Measurements from ENCODE around the gene ERC1.
"Not testable (repeated sequence)": the region's sequence is repeated elsewhere in the genome, so short reads cannot be mapped to it uniquely, and the experiment has no call there.

Gene ERC1

GRCh38 chr12:1252758-1253157, 261.7 kb downstream of the ERC1 start:
- H3F3A ChIP-seq (ENCODE audit: insufficient read depth, low read length) = no peaks in the 10 kb centered on the region
- no peak overlapping the region for H3K4me2 ChIP-seq (ENCODE audit: low read depth, low read length)
- no peaks in the 10 kb centered on the region for H3K79me2 ChIP-seq (ENCODE audit: low read length)
- H3K36me3 ChIP-seq (replicated peaks; ENCODE audit: insufficient read depth, low read length) = no peaks in the 10 kb centered on the region; the same call in 1 of the 2 replicates
- no peak overlapping the region for H3K9ac ChIP-seq (ENCODE audit: low read length)
- no peak overlapping the region for H2AFZ ChIP-seq (ENCODE audit: low read length)
- no peak overlapping the region for H3K4me3 ChIP-seq (ENCODE audit: low read length)
- no peaks in the 10 kb centered on the region for H3K27me3 ChIP-seq (replicated peaks; ENCODE audit: insufficient read depth, low read length)
- H3K9me3 ChIP-seq (replicated peaks; ENCODE audit: insufficient read depth, low read length) = no peaks in the 10 kb centered on the region
- TF ChIP-seq, protein P1, sequence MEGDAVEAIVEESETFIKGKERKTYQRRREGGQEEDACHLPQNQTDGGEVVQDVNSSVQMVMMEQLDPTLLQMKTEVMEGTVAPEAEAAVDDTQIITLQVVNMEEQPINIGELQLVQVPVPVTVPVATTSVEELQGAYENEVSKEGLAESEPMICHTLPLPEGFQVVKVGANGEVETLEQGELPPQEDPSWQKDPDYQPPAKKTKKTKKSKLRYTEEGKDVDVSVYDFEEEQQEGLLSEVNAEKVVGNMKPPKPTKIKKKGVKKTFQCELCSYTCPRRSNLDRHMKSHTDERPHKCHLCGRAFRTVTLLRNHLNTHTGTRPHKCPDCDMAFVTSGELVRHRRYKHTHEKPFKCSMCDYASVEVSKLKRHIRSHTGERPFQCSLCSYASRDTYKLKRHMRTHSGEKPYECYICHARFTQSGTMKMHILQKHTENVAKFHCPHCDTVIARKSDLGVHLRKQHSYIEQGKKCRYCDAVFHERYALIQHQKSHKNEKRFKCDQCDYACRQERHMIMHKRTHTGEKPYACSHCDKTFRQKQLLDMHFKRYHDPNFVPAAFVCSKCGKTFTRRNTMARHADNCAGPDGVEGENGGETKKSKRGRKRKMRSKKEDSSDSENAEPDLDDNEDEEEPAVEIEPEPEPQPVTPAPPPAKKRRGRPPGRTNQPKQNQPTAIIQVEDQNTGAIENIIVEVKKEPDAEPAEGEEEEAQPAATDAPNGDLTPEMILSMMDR (IDR thresholded peaks at IDR 0.05; ENCODE audit: low read length) = no peak
- TF ChIP-seq EZH2 (optimal IDR thresholded peaks at IDR 0.05; ENCODE audit: low read depth, low read length) (no peak), EZH2phosphoT487 (IDR thresholded peaks at IDR 0.05; ENCODE audit: low read length) (no peak)
- DNase-seq = no peak
- H4K20me1 ChIP-seq (ENCODE audit: insufficient read depth, low read length) = no peaks in the 10 kb centered on the region
- H3K27ac ChIP-seq (ENCODE audit: low read length) = no peak overlapping the region
- no peaks in the 10 kb centered on the region for H3K4me1 ChIP-seq (ENCODE audit: low read length)
- no peaks in the 10 kb centered on the region for H3K9me2 ChIP-seq (replicated peaks; ENCODE audit: insufficient read depth, low read length)

DNA sequence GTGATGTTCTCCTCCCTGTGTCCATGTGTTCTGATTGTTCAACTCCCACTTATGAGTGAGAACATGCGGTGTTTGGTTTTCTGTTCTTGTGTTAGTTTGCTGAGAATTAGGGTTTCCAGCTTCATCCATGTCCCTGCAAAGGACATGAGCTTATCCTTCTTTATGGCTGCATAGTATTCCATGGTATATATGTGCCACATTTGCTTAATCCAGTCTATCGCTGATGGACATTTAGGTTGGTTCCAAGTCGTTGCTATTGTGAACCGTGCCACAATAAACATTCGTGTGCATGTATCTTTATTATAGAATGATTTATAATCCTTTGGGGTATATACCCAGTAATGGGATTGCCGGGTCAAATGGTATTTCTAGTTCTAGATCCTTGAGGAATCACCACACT, 264.1 kb downstream of the ERC1 start:
- not testable (repeated sequence) for H3K79me2 ChIP-seq (ENCODE audit: low read length); H3K9me2 ChIP-seq (replicated peaks; ENCODE audit: insufficient read depth, low read length); H3K27me3 ChIP-seq (replicated peaks; ENCODE audit: insufficient read depth, low read length); H3K9ac ChIP-seq (ENCODE audit: low read length); H3K9me3 ChIP-seq (replicated peaks; ENCODE audit: insufficient read depth, low read length); H3F3A ChIP-seq (ENCODE audit: insufficient read depth, low read length); H3K4me2 ChIP-seq (ENCODE audit: low read depth, low read length); H3K4me3 ChIP-seq (ENCODE audit: low read length); H3K27ac ChIP-seq (ENCODE audit: low read length); H2AFZ ChIP-seq (ENCODE audit: low read length); H3K36me3 ChIP-seq (replicated peaks; ENCODE audit: insufficient read depth, low read length); H4K20me1 ChIP-seq (ENCODE audit: insufficient read depth, low read length); DNase-seq; H3K4me1 ChIP-seq (ENCODE audit: low read length)

- H3K27ac ChIP-seq (ENCODE audit: low read length); H3K27me3 ChIP-seq (replicated peaks; ENCODE audit: insufficient read depth, low read length); H3K4me2 ChIP-seq (ENCODE audit: low read depth, low read length); H3K9ac ChIP-seq (ENCODE audit: low read length); H3K4me1 ChIP-seq (ENCODE audit: low read length); H3F3A ChIP-seq (ENCODE audit: insufficient read depth, low read length); H3K9me3 ChIP-seq (replicated peaks; ENCODE audit: insufficient read depth, low read length); H3K9me2 ChIP-seq (replicated peaks; ENCODE audit: insufficient read depth, low read length); H3K4me3 ChIP-seq (ENCODE audit: low read length); H3K79me2 ChIP-seq (ENCODE audit: low read length); H2AFZ ChIP-seq (ENCODE audit: low read length); H4K20me1 ChIP-seq (ENCODE audit: insufficient read depth, low read length); DNase-seq; H3K36me3 ChIP-seq (replicated peaks; ENCODE audit: insufficient read depth, low read length): not testable (repeated sequence)
Measured at GRCh38 chr12:1255854-1256253, 264.8 kb downstream of the ERC1 start.

DNA sequence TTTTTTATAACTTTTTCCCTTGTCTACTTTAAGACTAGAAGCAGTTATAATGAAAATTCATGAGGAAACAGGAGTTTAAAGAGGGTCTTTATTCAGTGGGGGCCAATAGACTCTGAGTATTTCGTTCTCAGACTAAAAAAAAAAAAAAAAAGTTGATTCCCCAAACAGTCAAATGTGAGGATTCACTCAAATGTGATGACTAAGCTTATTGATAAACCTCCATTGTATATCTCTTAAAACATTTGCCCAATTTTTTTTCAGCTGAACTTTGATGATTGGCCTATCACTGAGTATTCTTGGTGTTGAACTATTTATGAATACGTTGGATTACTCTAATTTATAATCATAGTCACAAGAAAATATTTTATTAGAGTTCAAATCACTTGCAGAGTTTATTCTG, 265.3 kb downstream of the ERC1 start:
- no peak overlapping the region for H3K4me3 ChIP-seq (ENCODE audit: low read length)
- H3K27me3 ChIP-seq (replicated peaks; ENCODE audit: insufficient read depth, low read length) = no peaks in the 10 kb centered on the region
- no peak for DNase-seq
- no peak overlapping the region for H2AFZ ChIP-seq (ENCODE audit: low read length)
- H3K27ac ChIP-seq (ENCODE audit: low read length) = no peak overlapping the region
- H3K4me1 ChIP-seq (ENCODE audit: low read length) = 0 out of 2 replicates have a peak, but pooled peaks cover 2% of the 10 kb centered on the region
- TF ChIP-seq EZH2phosphoT487 (IDR thresholded peaks at IDR 0.05; ENCODE audit: low read length) (no peak), EZH2 (optimal IDR thresholded peaks at IDR 0.05; ENCODE audit: low read depth, low read length) (no peak)
- TF ChIP-seq, protein P1 (IDR thresholded peaks at IDR 0.05; ENCODE audit: low read length) = no peak
- no peaks in the 10 kb centered on the region for H3F3A ChIP-seq (ENCODE audit: insufficient read depth, low read length)
- H3K36me3 ChIP-seq (replicated peaks; ENCODE audit: insufficient read depth, low read length) = no peaks in the 10 kb centered on the region; the same call in 1 of the 2 replicates
- H3K9me2 ChIP-seq (replicated peaks; ENCODE audit: insufficient read depth, low read length) = no peaks in the 10 kb centered on the region
- no peaks in the 10 kb centered on the region for H3K79me2 ChIP-seq (ENCODE audit: low read length)
- H3K9me3 ChIP-seq (replicated peaks; ENCODE audit: insufficient read depth, low read length) = no peaks in the 10 kb centered on the region
- H3K4me2 ChIP-seq (ENCODE audit: low read depth, low read length) = no peak overlapping the region
- no peak overlapping the region for H3K9ac ChIP-seq (ENCODE audit: low read length)
- H4K20me1 ChIP-seq (ENCODE audit: insufficient read depth, low read length) = no peaks in the 10 kb centered on the region

All from MM.1S (cell line).